ENCODE measurements around the gene CSF3R.

Gene CSF3R

GRCh38 chr1:36484099-36484498, 1.4 kb upstream of the CSF3R start:
- DNase-seq (ENCODE audit: low read depth, low spot score), result no peak

DNA sequence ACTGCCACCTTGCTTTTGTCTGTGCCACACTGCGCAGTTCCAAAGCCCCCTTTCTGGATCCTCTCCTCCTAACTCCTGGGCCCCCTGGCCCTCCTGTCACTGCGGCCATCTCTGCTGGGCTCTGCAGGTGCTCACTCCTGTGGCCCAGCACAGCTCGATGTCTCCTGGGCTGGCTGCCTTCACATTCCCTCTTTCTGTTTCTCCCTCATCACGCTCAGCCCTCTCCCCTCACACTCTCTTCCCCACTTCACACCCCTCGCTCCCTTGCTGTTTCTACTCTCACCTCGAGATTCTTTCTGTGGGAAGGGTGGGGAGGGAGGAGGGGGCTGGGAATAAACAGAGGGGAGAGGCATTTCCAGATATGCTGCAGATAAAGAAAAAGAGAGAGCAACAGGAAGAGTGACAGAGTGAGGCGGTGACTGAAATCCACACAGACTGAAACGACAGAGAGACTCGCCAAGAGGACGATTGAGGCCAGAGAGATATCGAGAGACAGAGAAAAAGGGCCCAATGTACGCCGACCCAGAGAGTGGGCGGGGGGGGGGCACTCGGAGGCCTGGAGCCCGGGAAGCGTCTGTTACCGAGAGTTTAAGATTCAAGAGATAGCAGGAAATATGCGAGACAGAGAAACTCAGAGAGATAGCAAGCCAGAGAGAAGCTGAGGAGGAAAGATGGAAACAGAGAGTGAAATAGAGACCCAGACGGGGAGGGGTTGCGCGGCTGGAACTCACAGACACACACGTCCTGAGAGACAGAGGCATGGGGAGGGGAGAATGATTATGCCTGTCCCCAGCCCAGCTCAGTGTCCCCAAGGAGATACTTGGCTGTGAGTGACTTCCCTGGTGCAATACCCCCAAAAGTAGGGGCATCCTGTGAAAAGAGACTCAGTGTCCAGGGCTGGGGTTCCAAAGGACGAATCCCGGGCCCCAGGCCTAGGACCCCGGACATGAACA, 666 bp downstream of the CSF3R start:
- no peak for DNase-seq (ENCODE audit: low read depth, low spot score)

- DNase-seq (ENCODE audit: low read depth, low spot score), result no peak
Measured at GRCh38 chr1:36481091-36481490, 1.6 kb downstream of the CSF3R start.

GRCh38 chr1:36480161-36480560, 2.6 kb downstream of the CSF3R start:
- DNase-seq (ENCODE audit: low read depth, low spot score), result no peak

GRCh38 chr1:36479505-36480051, 3.1 kb downstream of the CSF3R start:
- DNase-seq (ENCODE audit: low read depth, low spot score), result no peak

DNA sequence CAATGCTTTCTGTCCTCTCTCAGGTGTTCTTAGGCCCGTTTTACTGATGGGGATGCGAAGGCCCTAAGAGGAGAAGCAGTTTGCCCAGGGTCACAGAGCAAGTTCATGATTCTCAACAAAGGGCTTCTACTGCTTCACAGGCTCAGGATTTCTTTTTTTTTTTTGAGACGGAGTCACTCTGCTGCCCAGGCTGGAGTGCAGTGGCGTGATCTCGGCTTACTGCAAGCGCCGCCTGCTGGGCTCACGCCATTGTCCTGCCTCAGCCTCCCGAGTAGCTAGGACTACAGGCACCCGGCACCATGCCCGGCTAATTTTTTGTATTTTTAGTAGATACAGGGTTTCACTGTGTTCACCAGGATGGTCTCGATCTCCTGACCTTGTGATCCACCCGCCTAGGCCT, 5.1 kb downstream of the CSF3R start:
- DNase-seq (ENCODE audit: low read depth, low spot score), result peak; percentile 67

DNA sequence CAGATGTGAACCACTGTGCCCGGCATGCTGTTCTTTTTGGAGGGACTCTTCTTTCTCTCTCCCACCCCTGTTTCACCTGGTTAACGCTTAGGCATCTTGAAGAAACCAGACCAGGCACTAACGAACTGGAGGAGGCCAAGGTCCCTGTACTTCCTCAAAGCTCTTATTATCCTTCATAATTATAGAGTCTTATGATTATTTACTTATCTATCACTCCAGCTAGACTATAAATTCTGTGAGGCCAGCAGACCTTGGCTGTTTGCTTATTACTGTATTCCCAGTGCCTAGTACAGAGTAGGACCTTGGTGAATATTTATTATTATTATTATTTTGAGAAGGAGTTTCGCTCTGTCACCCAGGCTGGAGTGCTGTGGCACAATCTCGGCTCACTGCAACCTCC, 5.8 kb downstream of the CSF3R start:
- DNase-seq (ENCODE audit: low read depth, low spot score), result no peak

DNA sequence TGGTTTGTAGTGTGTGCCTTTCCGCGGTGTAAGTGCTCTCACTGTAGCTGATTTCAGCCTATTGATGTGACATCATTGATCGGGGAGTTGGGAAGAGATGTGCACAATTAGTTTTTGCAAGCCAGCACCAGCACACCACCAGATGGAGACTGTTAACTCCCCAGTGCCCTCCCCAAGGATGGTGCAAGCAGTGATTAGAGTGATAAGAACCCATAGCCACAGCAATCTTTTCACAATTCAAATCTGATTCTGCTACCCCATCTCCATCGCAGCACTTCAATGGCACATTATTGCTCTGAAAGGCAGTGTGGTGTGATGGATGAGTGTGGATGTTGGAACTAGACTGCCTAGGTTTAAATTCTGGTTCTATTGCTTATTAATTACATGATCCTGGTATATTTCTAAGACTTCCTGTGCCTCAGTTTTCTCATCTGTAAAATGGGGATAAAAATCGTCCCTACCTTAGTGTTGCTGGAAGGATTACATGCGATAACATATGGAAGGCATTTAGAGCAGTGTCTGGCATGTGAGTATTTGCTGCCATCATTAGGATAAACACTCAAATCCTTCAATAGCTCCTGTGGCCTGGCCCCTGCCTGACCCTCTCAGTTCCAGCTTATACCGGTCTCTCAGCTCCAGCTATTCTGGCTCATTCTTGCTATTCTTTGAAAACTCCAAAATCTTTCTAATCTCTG, 6.7 kb downstream of the CSF3R start:
- DNase-seq (ENCODE audit: low read depth, low spot score), result no peak

- no peak for DNase-seq (ENCODE audit: low read depth, low spot score)
Measured at GRCh38 chr1:36475341-36475740, 7.4 kb downstream of the CSF3R start.

DNA sequence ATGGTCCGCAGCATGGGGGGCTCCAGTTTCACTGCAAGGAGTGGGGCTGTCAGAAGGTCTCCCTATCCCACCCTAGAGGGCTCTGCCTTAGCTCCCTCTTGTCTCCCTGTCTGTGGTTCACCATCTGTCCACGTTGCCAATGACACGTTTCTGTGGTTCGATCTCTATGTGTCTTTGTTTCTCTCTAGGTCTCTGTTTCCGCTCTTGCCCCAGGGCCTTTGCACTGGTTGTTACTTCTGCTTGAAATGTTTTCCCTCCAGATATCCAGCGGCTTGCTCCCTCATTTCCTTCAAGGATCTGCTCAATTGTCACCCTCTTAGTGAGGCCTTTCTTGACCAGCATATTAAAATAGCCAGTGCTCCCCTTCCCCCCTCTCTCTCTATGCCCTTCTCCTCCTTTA, 10.1 kb downstream of the CSF3R start:
- no peak for DNase-seq (ENCODE audit: low read depth, low spot score)

- no peak for DNase-seq (ENCODE audit: low read depth, low spot score)
Measured at GRCh38 chr1:36471830-36472641, 10.7 kb downstream of the CSF3R start.

DNA sequence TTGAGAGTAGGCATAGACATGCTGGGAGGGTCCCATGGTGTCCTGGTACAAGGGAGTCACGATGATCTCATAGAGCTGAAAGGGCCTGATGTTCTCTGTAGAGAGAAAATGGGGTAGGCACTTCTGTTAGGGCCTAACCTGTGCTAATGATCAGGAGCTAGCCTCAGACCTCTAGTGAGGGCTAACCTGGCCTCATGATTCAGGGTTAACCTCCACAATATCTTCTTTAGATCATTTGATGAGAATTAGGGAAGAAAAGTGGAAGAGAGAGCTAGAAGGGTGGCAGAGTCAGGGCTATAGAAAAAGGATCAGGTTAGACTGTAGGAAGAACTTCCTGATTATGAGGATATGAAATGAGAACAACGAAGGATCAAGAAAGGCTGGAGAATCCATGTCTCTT, 13.6 kb downstream of the CSF3R start:
- no peak for DNase-seq (ENCODE audit: low read depth, low spot score)

DNA sequence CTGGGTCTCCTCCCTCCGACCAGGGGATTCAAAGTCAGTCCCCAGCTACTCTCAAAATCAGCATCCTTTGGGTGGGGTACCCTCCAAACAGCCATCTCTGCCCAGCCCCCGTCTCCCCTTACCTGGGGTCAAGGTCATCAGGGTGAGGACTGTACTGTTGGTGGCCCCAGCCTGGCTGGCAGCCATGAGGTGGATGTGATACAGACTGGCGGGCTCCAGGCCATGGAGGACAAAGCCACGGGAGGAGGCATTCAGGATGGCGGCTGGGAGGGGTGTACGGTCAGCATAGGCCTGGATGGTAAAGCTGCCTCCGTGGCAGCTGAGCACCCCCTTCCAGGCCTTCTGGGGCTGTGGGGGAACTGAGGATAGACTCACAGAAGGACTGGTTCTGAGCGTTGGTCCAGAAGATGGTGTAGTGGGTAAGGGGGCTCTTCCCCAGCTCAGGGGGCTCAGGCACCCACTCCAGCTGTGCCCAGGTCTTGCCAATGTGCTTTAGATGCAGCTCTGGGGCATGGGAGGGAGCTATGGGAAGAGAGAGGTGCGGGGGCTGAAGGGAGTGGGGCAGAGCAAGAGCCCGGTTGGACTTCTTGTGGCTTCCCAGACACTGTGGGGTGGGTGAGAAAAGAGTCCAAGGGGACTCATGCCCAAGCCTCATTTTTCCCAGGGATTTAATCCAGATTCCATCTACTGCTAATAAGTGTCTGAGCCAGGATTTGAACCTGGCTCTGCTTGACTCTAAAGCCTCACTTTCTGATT, 14.8 kb downstream of the CSF3R start:
- no peak for DNase-seq (ENCODE audit: low read depth, low spot score)

DNA sequence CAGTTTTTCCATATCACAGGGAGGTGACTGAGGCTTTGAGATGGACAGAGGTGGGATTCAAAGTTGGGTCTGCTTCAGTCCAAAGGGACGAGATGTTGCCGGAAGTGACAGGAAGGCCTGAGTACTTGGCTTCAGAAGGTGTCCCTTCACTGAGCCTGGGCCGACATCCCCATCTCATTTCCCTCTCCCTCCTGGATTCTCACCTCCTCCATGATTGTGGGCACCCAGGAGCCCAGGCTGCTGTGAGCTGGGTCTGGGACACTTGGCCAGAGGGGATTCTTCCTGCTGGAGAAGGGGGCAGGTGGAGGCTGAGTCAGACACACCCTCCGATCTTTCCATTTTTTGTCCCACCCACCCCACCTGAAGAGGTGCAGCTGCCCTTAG, 15.7 kb downstream of the CSF3R start:
- no peak for DNase-seq (ENCODE audit: low read depth, low spot score)

DNA sequence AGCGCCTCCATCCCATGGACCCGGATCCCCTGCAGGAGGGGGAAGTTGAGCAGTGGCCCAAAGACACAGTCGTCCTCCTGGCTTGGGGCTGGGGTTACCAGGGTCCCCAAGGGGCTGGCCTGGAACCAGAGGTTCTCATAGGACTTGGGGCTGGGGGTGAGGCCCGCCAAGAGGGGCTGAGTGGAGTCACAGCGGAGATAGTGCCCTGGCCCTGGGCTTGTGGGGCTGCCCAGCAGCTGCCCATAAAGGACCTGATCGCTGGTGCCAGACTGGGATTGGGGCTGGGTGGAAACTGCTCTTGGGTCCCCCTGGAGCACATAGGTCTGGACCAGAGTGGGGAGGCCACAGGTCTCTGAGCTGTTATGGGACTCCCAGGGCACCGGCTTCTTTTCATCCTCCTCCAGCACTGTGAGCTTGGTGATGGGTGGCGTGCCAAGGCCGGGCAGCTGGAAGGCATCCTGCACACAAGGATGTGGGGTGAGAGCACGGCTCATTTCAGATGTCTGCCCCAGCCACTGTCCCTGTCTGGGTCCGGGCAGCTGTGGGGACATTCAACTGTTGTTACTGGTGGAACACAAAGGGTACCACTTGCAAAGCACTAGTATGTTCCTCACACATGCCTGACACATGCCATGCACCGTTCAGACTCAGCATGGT, 16.2 kb downstream of the CSF3R start:
- DNase-seq (ENCODE audit: low read depth, low spot score), result no peak

GRCh38 chr1:36465731-36466369, 16.9 kb downstream of the CSF3R start:
- no peak for DNase-seq (ENCODE audit: low read depth, low spot score)

DNA sequence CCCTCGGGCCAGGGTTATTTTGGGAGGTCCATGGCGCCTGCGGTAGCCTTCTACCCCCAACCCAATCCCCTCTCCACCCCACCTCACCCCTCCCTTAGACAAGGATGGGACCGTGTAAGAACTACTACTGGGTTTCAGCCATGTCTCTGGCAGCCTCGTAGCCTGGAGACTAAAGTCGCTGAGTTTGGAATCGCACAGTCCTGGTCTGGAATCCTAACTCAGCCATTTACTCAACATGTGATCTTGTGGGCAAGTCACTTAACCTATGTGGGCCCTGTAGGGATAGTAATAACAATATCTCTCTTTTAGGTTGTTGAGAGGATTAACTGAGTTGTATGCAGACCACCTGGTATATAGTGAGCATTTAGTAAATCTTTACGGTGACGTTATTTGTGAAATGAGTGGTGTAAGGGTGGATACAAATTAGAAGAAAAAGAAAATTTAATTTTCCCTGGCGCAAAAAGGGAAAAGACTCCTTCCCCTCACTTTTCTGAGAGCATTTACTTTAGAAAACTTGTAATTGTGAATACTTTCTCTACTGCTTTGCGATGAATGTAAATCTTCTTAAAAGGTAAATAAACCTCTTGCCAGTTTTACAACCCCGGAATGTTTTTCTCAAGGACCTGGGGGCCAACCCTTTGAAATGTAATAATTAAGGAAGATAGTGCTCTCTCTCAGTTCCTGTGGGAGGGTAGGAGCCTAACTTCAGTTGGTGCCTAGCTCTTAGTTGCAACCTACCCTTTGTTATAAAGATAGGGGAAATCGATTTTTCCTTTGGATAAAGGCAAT, 17.9 kb downstream of the CSF3R start:
- DNase-seq (ENCODE audit: low read depth, low spot score), result no peak

GRCh38 chr1:36463803-36464604, 18.7 kb downstream of the CSF3R start, which contains the start of gene MRPS15:
MRPS15 (minus strand) TSS chr1:36464384; CDS start chr1:36464275, 109 bp downstream.
- DNase-seq (ENCODE audit: low read depth, low spot score), result peak; percentile 97
